Prostate gland (tissue), 2 donors: ENCODE results near the gene EXOC3. TPM values are rescaled to one million over a fixed set of nuclear protein-coding genes. Genes with fewer than 3 reads are reported as not detected.

Source experiments
- DNase-seq: peaks from one replicate; pipeline ENCODE4 v3.0.0-alpha.2; 2019; ENCODE audit warnings: low spot score
- H3K27ac ChIP-seq, 2 donors: fragments of 200-600 bp; sonication (generic); 2 replicates each; pipeline ENCODE4 v1.5.1; 2017 to 2019
- H3K27me3 ChIP-seq: fragments of 200-600 bp; sonication (generic); replicated peaks from 2 replicates; pipeline ENCODE4 v1.5.1; 2019; ENCODE audit not compliant: insufficient read depth
- H3K36me3 ChIP-seq, 2 donors: fragments of 200-600 bp; sonication (generic); 1 replicate in 1 of 2; 2 replicates in 1 of 2; pipeline versions ENCODE4 v1.5.1 to v1.8.1; 2017 to 2019
- H3K4me1 ChIP-seq: fragments of 200-600 bp; sonication (generic); replicated peaks from 2 replicates; pipeline ENCODE4 v1.5.1; 2019
- H3K4me3 ChIP-seq, 2 donors: fragments of 200-600 bp; sonication (generic); 2 replicates each; pipeline ENCODE4 v1.5.1; 2017 to 2019
- H3K9me3 ChIP-seq: fragments of 200-600 bp; sonication (generic); 2 replicates; pipeline ENCODE4 v1.5.1; 2017
- POLR2A ChIP-seq: fragments of 450-650 bp; IDR thresholded peaks from one replicate; pipeline ENCODE4 v1.6.1; 2016; ENCODE audit warnings: antibody characterized with exemption, mild to moderate bottlenecking
- POLR2AphosphoS5 ChIP-seq: sonication (generic); formaldehyde crosslinking; IDR thresholded peaks from one replicate; pipeline ENCODE4 v1.6.1; 2017; ENCODE audit warnings: antibody characterized with exemption
- WGBS: methylation state at CpG from one replicate; pipeline ENCODE4 v1.1.5; 2018; 5-methylcytosine and 5-hydroxymethylcytosine counted together
- intact Hi-C: fragments of 100-400 bp; cut with DNase I; formaldehyde crosslinking; loops from one replicate; pipeline ENCODE4 v1.14.2; 2022
- total RNA-seq, 2 donors: library from RNA; depleted of rRNA; stranded (reverse); fragments of >200 nt; gene quantifications; one replicate each; pipeline ENCODE4 v1.1.0, GENCODE V29; 2016
- TF ChIP-seq, protein P1 (sequence below), 4 experiments: fragments of 200-600 bp in 2 of 4; fragments of 450-650 bp in 2 of 4; sonication (generic) in 2 of 4; IDR thresholded peaks; 1 replicate in 3 of 4; 2 replicates in 1 of 4; pipeline ENCODE4 v1.5.1; 2016 to 2019; ENCODE audit warnings: antibody characterized with exemption in 4 of 4, mild to moderate bottlenecking in 2 of 4, moderate library complexity in 2 of 4

EXOC3 gene
- total RNA-seq, 2 donors from 2014 or later = 44.3 to 79.7 TPM

DNA sequence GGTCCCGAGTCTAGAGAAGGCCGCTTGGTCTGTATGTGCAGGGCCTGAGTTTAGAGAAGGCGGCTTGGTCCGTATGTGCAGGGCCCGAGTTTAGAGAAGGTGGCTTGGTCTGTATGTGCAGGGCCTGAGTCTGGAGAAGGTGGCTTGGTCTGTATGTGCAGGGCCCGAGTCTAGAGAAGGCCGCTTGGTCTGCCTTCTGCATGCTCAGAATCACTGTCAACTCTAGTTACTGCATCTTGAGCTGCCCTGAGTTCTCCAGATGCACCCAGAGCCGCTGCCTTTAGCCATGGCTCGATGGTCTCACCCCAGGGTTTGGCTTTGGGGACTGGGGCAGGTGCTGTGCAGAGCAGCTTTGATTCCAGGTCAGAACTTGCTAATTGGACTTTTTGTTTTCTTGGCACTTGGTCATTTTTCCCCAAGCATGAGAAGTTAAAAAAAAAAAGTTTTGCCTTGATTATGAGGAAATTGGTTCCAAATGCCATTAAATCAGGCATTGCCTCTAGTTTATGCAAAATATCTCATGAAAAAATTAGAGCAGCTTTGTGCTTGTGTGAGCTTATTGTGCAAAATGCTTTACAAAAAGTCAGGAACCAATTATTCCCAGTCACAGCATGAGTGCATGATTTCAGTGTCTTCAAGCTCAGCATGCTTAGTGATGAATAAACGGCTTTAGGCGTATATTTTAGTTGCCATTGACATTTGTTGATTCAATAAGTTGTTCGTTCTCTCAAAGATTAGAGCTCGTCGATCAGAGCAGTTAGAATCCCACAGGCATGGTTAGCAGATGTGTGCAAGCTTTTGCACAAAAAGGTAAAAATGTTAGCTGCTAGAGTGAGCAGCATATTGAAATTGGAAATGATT is 25.4 kb upstream of the EXOC3 start:
- Histone ChIP-seq H3K9me3 (no peaks in the 10 kb centered on the region), H3K27me3 (no peaks in the 10 kb centered on the region), H3K4me1 (no peaks in the 10 kb centered on the region), H3K36me3 (no peaks in the 10 kb centered on the region), H3K4me3 (no peak overlapping the region), H3K27ac (no peak overlapping the region)
- DNase-seq = no peak
- WGBS = 89% methylated on average over 14 of the region's 14 CpGs
- TF ChIP-seq, protein P1, sequence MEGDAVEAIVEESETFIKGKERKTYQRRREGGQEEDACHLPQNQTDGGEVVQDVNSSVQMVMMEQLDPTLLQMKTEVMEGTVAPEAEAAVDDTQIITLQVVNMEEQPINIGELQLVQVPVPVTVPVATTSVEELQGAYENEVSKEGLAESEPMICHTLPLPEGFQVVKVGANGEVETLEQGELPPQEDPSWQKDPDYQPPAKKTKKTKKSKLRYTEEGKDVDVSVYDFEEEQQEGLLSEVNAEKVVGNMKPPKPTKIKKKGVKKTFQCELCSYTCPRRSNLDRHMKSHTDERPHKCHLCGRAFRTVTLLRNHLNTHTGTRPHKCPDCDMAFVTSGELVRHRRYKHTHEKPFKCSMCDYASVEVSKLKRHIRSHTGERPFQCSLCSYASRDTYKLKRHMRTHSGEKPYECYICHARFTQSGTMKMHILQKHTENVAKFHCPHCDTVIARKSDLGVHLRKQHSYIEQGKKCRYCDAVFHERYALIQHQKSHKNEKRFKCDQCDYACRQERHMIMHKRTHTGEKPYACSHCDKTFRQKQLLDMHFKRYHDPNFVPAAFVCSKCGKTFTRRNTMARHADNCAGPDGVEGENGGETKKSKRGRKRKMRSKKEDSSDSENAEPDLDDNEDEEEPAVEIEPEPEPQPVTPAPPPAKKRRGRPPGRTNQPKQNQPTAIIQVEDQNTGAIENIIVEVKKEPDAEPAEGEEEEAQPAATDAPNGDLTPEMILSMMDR (IDR thresholded peaks at IDR 0.05) = no peak
- TF ChIP-seq POLR2AphosphoS5 (no peak), POLR2A (no peak)
- intact Hi-C loops = no loop called here

DNA sequence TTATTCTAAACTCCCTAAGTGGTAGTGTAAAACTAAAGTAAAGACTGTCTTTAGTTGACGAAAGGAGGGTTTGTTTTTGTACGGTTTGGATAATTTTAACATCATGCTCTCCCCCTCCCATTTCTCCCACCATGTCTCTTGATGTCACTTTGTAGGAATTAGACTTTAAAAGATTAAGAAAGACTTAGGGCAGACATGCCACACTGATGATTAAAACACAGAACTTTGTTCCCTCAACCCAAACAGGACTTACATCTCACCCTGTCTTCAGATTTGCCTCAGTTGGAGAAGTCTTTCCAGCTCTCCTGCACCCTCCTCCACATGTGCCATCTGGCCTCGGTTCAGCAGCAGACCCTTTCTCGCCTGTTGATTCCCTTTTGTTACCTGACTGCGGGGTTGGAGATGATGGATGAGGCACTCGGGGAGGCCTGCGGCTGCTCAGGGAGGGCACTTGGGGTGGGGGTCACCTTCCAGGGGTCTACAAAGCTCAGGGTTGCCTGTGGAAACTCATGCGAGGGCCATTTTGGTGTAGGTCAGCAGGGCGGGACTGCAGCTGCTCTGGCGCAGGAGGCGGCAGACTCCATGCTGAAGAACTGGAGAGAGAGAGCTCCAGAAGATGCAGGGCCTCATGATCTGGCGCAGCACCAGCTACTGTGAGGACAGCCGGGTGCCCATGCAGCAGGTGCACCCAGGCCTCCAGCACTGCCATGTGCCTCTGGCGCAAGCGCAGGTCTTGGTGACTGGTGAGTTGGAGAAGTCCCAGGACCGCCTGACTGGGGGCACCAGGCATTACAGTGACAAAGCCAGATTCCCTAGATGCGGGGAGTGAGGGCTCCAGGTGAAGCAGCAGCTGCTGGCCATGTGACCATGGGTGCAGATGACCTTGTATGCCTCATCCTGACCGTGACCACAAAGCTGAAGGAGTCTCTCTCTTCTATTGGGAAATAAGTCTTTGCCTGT is 24.5 kb upstream of the EXOC3 start:
- 83% methylated on average over 18 of the region's 18 CpGs for WGBS
- intact Hi-C loops = no loop called here
- no peak overlapping the region for H3K27ac ChIP-seq
- H3K4me1 ChIP-seq = no peaks in the 10 kb centered on the region
- no peak for DNase-seq
- TF ChIP-seq, protein P1 (IDR thresholded peaks at IDR 0.05) = no peak
- TF ChIP-seq POLR2AphosphoS5 (no peak), POLR2A (no peak)
- no peaks in the 10 kb centered on the region for H3K36me3 ChIP-seq
- H3K4me3 ChIP-seq = no peak overlapping the region
- H3K27me3 ChIP-seq = no peaks in the 10 kb centered on the region
- no peaks in the 10 kb centered on the region for H3K9me3 ChIP-seq

DNA sequence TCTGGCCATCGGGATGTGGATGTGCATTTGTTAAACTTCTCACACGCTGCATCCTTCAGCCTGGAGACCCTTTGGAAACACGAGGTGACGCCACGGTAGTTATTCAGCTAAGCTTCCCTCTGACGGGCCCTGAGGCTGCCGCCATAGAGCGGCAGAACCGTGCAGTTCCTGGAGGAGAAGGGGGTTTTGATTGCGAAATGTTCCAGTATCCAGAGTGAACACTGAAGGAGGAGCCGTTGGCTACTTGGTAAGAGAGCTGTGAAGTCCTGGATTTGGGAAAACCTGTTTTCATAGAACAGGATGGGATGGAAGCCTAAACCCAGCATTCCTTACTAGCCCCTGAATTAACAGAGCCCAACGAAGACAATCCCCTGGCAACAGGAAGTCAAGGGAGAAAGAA is 23.0 kb upstream of the EXOC3 start:
- DNase-seq = no peak
- Histone ChIP-seq H3K4me3 (no peak overlapping the region), H3K9me3 (no peaks in the 10 kb centered on the region), H3K36me3 (no peaks in the 10 kb centered on the region), H3K27me3 (no peaks in the 10 kb centered on the region), H3K27ac (no peak overlapping the region), H3K4me1 (no peaks in the 10 kb centered on the region)
- intact Hi-C loops = no loop called here
- no peak for TF ChIP-seq POLR2A
- no peak for TF ChIP-seq POLR2AphosphoS5
- TF ChIP-seq, protein P1 (IDR thresholded peaks at IDR 0.05) = no peak
- 70% methylated on average over 12 of the region's 12 CpGs for WGBS

DNA sequence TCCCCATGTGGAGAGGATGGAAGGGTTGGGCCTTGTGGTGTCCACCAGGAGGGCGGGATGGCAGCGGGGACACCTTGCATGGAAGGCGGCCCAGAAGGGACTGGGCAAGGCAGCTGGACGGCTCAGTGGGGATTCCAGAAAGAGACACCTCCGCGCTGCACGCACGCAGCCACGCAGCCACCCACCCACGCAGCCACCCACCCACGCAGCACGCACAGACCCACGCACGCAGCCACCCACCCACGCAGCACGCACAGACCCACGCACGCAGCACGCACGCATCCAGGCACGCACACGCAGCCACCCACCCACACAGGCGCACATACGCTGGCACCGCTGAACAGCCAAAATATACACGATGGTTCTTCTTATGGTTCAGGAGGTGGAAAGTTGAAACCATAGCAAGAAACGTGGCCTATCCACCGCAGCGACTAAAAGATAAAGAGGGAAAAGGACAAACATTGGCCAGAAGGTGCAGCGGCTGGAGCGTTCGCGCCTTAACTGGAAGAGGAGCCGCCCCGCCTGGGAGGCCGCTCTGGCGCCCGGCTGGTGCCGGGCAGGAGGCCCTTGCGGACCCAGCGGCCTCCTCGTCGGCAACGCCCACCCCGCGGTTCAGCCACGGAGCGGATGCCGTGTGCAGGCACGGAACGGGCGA is 22.2 kb upstream of the EXOC3 start:
- 95% methylated on average over 41 of the region's 52 CpGs for WGBS
- Histone ChIP-seq H3K27ac (no peak overlapping the region), H3K9me3 (no peaks in the 10 kb centered on the region), H3K4me1 (no peaks in the 10 kb centered on the region), H3K36me3 (no peaks in the 10 kb centered on the region), H3K27me3 (no peaks in the 10 kb centered on the region), H3K4me3 (no peak overlapping the region)
- no peak for DNase-seq
- intact Hi-C loops = no loop called here
- TF ChIP-seq POLR2AphosphoS5 (no peak), POLR2A (no peak)
- TF ChIP-seq, protein P1 (IDR thresholded peaks at IDR 0.05) = no peak
